ENCODE data around the gene ITPR2.
"Not testable (repeated sequence)": the region's sequence is repeated elsewhere in the genome, so short reads cannot be mapped to it uniquely, and the experiment has no call there.

The ITPR2 gene

GRCh38 chr12:26832822-26833742 lies at the start of gene ITPR2:
Gene ITPR2 (minus strand): TSS chr12:26833194. CDS start chr12:26832781, 413 bp downstream.
- peak; percentile 89 for DNase-seq (ENCODE audit: low read depth)

GRCh38 chr12:26880625-26881024 lies 47.6 kb upstream of the ITPR2 start:
- no peak for DNase-seq (ENCODE audit: low read depth)

GRCh38 chr12:26878661-26879119 lies 45.7 kb upstream of the ITPR2 start:
- DNase-seq (ENCODE audit: low read depth), result no peak

GRCh38 chr12:26874501-26875296 lies 41.7 kb upstream of the ITPR2 start:
- no peak for DNase-seq (ENCODE audit: low read depth)

GRCh38 chr12:26872625-26873024 lies 39.6 kb upstream of the ITPR2 start:
- no peak for DNase-seq (ENCODE audit: low read depth)

- no peak for DNase-seq (ENCODE audit: low read depth)
Measured at GRCh38 chr12:26871985-26872384, 39.0 kb upstream of the ITPR2 start.

GRCh38 chr12:26870491-26871419 lies 37.8 kb upstream of the ITPR2 start:
- no peak for DNase-seq (ENCODE audit: low read depth)

- DNase-seq (ENCODE audit: low read depth), result no peak
Measured at GRCh38 chr12:26869908-26870459, 37.0 kb upstream of the ITPR2 start.

- DNase-seq (ENCODE audit: low read depth), result no peak
Measured at GRCh38 chr12:26869104-26869494, 36.1 kb upstream of the ITPR2 start.

GRCh38 chr12:26868447-26869103 lies 35.6 kb upstream of the ITPR2 start:
- DNase-seq (ENCODE audit: low read depth), result no peak

- DNase-seq (ENCODE audit: low read depth), result no peak
Measured at GRCh38 chr12:26867080-26867479, 34.1 kb upstream of the ITPR2 start.

GRCh38 chr12:26863515-26863914 lies 30.5 kb upstream of the ITPR2 start:
- no peak for DNase-seq (ENCODE audit: low read depth)

GRCh38 chr12:26862787-26863186 lies 29.8 kb upstream of the ITPR2 start:
- DNase-seq (ENCODE audit: low read depth), result not testable (repeated sequence)

- no peak for DNase-seq (ENCODE audit: low read depth)
Measured at GRCh38 chr12:26861690-26862089, 28.7 kb upstream of the ITPR2 start.

GRCh38 chr12:26857465-26858176 lies 24.6 kb upstream of the ITPR2 start:
- DNase-seq (ENCODE audit: low read depth), result no peak

GRCh38 chr12:26855337-26855736 lies 22.3 kb upstream of the ITPR2 start:
- no peak for DNase-seq (ENCODE audit: low read depth)

GRCh38 chr12:26854031-26854390 lies 21.0 kb upstream of the ITPR2 start:
- DNase-seq (ENCODE audit: low read depth), result no peak

- peak; percentile 64 for DNase-seq (ENCODE audit: low read depth)
Measured at GRCh38 chr12:26853303-26854030, 20.5 kb upstream of the ITPR2 start.

GRCh38 chr12:26851031-26851809 lies 18.2 kb upstream of the ITPR2 start:
- DNase-seq (ENCODE audit: low read depth), result no peak

Data from activated T-cell treated with anti-CD3 and anti-CD28 coated beads for 1 hour (primary cell).